HL-60 (cell line): ENCODE results near the gene R3HDM1.

ENCODE experiments used
- CTCF ChIP-seq: IDR thresholded peaks from one replicate; pipeline ENCODE4 v1.5.1; 2011; ENCODE audit warnings: low read length, control low read depth, inconsistent platforms; ENCODE audit not compliant: insufficient read depth
- POLR2AphosphoS5 ChIP-seq: IDR thresholded peaks from 2 replicates; pipeline ENCODE4 v1.6.1; 2012; ENCODE audit warnings: low read depth

GRCh38 chr2:135586148-135586547 is 54.9 kb downstream of the R3HDM1 start:
- no peak for TF ChIP-seq CTCF
- TF ChIP-seq POLR2AphosphoS5 = no peak
